SU-DHL-6 (cell line): ENCODE data around the gene FADS3.

Source experiments
- H2AFZ ChIP-seq: fragments of 200-600 bp; sonication (generic); 2 replicates; pipeline ENCODE4 v1.6.1; 2014; ENCODE audit warnings: low read depth, mild to moderate bottlenecking, moderate library complexity, mixed read lengths, antibody characterized with exemption, low read length; ENCODE audit not compliant: severe bottlenecking
- H3F3A ChIP-seq: fragments of 200-600 bp; shearing (Covaris generic); 2 replicates; pipeline ENCODE4 v1.6.0; 2016; ENCODE audit warnings: antibody characterized with exemption, mild to moderate bottlenecking; ENCODE audit not compliant: insufficient read depth
- H3K27ac ChIP-seq: fragments of 200-600 bp; sonication (generic); 2 replicates; pipeline ENCODE4 v1.5.1; 2016; ENCODE audit warnings: low read depth, mild to moderate bottlenecking, low read length, moderate library complexity, mixed read lengths
- H3K27me3 ChIP-seq: fragments of 200-600 bp; sonication (generic), shearing (Covaris generic); 2 replicates; pipeline ENCODE4 v1.6.0; 2014; ENCODE audit warnings: mild to moderate bottlenecking, low read length
- H3K36me3 ChIP-seq: fragments of 200-600 bp; sonication (generic); 2 replicates; pipeline ENCODE4 v1.6.1; 2014; ENCODE audit warnings: mild to moderate bottlenecking, low read length, mixed read lengths
- H3K4me2 ChIP-seq: fragments of 300-600, 200-600 bp; shearing (Covaris generic), sonication (generic); 2 replicates; pipeline ENCODE4 v1.6.0; 2014; ENCODE audit warnings: low read length, low read depth, mild to moderate bottlenecking; ENCODE audit not compliant: poor library complexity, severe bottlenecking
- H3K4me3 ChIP-seq: fragments of 200-600 bp; sonication (generic); 2 replicates; pipeline ENCODE4 v1.5.1; 2014; ENCODE audit warnings: antibody characterized with exemption, low read length, mild to moderate bottlenecking, mixed read lengths; ENCODE audit not compliant: insufficient read depth, poor library complexity, severe bottlenecking
- H3K79me2 ChIP-seq: fragments of 200-600 bp; sonication (generic); 2 replicates; pipeline ENCODE4 v1.6.1; 2014; ENCODE audit warnings: mild to moderate bottlenecking, low read length, moderate library complexity; ENCODE audit not compliant: insufficient read depth
- H3K9ac ChIP-seq: fragments of 200-600 bp; sonication (generic); 2 replicates; pipeline ENCODE4 v1.7.0; 2014; ENCODE audit warnings: mild to moderate bottlenecking, low read length
- H3K9me2 ChIP-seq: fragments of 200-600 bp; sonication (generic); replicated peaks from 2 replicates; pipeline ENCODE4 v1.6.1; 2014; ENCODE audit warnings: low read length; ENCODE audit not compliant: insufficient read depth
- H3K9me3 ChIP-seq: fragments of 200-600 bp; sonication (generic); 2 replicates; pipeline ENCODE4 v1.6.1; 2014; ENCODE audit warnings: low read length, mixed read lengths; ENCODE audit not compliant: insufficient read depth
- H4K20me1 ChIP-seq: fragments of 200-600 bp; sonication (generic); 2 replicates; pipeline ENCODE4 v1.6.1; 2014; ENCODE audit warnings: low read depth, mild to moderate bottlenecking, antibody characterized with exemption, low read length, moderate library complexity, mixed read lengths
- EZH2phosphoT487 ChIP-seq: fragments of 200-600 bp; sonication (generic), shearing (Covaris generic); conservative IDR thresholded peaks from 2 replicates; pipeline ENCODE4 v1.6.1; 2018; ENCODE audit warnings: mild to moderate bottlenecking, antibody characterized with exemption, low read length, moderate library complexity, mixed read lengths
- TF ChIP-seq, protein P1 (sequence below): fragments of 200-600 bp; sonication (generic); IDR thresholded peaks from one replicate; pipeline ENCODE4 v1.5.1; 2017; ENCODE audit warnings: antibody characterized with exemption, mild to moderate bottlenecking, low read length, moderate library complexity; ENCODE audit not compliant: insufficient read depth, poor library complexity, severe bottlenecking

Gene FADS3

DNA sequence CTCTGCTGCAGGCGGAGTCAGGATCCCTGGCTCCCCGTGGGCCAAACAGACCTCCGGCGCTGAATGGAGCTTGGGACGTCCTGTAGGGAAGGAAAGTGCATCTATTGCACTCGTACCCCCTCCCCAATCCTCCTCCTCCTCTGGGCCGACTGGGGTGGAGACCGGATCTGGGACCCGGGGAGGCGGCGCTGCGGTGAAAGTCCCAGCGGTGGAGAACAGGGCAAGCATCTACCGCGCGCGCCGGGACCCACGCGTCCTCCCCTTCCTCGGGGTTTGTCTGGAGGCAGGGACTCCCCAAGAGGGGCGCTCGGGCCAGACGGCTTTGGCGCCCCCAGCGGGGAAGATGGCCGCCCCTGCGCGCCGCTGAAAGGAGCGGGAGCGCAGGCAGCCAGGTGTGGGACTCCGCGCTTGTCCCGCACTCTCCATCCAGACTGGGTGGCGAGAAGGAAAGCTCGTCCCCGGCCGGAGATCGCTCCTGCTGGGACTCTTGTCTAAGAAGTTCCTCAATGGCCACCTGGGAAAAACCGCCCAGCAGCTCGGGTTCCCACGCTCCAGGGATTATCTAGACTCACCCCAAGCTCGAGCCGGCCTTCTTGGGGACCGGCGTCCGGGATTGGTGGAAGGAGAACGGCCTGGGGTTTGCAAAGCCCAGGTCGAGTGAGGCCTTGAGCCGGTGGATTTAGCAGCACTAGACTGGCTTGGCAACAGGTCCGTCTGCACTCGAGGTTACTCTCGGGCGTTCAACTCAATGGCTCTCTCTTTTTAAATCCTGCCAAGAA lies 62.5 kb downstream of the FADS3 start:
- Histone ChIP-seq H3K79me2 (peaks cover 33% of the 10 kb centered on the region), H3K27me3 (no peaks in the 10 kb centered on the region), H3K9me2 (no peaks in the 10 kb centered on the region), H3K9ac (peak overlapping the region; percentile 81), H3K36me3 (no peaks in the 10 kb centered on the region), H2AFZ (no peak overlapping the region), H3K9me3 (no peaks in the 10 kb centered on the region), H3K4me2 (peak overlapping the region; percentile 84), H4K20me1 (no peaks in the 10 kb centered on the region), H3F3A (0 out of 2 replicates have a peak, but pooled peaks cover 5% of the 10 kb centered on the region), H3K27ac (peak overlapping the region; percentile 75), H3K4me3 (peak overlapping the region; percentile 59)
- no peak for TF ChIP-seq EZH2phosphoT487
- TF ChIP-seq, protein P1, sequence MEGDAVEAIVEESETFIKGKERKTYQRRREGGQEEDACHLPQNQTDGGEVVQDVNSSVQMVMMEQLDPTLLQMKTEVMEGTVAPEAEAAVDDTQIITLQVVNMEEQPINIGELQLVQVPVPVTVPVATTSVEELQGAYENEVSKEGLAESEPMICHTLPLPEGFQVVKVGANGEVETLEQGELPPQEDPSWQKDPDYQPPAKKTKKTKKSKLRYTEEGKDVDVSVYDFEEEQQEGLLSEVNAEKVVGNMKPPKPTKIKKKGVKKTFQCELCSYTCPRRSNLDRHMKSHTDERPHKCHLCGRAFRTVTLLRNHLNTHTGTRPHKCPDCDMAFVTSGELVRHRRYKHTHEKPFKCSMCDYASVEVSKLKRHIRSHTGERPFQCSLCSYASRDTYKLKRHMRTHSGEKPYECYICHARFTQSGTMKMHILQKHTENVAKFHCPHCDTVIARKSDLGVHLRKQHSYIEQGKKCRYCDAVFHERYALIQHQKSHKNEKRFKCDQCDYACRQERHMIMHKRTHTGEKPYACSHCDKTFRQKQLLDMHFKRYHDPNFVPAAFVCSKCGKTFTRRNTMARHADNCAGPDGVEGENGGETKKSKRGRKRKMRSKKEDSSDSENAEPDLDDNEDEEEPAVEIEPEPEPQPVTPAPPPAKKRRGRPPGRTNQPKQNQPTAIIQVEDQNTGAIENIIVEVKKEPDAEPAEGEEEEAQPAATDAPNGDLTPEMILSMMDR = peak; percentile 60

DNA sequence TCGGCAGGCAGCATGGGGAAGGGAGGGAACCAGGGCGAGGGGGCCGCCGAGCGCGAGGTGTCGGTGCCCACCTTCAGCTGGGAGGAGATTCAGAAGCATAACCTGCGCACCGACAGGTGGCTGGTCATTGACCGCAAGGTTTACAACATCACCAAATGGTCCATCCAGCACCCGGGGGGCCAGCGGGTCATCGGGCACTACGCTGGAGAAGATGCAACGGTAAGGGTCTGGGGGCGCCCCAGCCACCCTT lies 63.0 kb downstream of the FADS3 start:
- H3K36me3 ChIP-seq = no peaks in the 10 kb centered on the region
- TF ChIP-seq, protein P1 = no peak
- TF ChIP-seq EZH2phosphoT487 = no peak
- H2AFZ ChIP-seq = no peak overlapping the region
- 0 out of 2 replicates have a peak, but pooled peaks cover 5% of the 10 kb centered on the region for H3F3A ChIP-seq
- peak overlapping the region; percentile 75 for H3K27ac ChIP-seq
- H3K4me2 ChIP-seq = peak overlapping the region; percentile 84
- H3K79me2 ChIP-seq = peaks cover 33% of the 10 kb centered on the region
- no peaks in the 10 kb centered on the region for H3K27me3 ChIP-seq
- H3K9ac ChIP-seq = peak overlapping the region; percentile 81
- no peaks in the 10 kb centered on the region for H4K20me1 ChIP-seq
- no peaks in the 10 kb centered on the region for H3K9me3 ChIP-seq
- peak overlapping the region; percentile 59 for H3K4me3 ChIP-seq
- no peaks in the 10 kb centered on the region for H3K9me2 ChIP-seq

DNA sequence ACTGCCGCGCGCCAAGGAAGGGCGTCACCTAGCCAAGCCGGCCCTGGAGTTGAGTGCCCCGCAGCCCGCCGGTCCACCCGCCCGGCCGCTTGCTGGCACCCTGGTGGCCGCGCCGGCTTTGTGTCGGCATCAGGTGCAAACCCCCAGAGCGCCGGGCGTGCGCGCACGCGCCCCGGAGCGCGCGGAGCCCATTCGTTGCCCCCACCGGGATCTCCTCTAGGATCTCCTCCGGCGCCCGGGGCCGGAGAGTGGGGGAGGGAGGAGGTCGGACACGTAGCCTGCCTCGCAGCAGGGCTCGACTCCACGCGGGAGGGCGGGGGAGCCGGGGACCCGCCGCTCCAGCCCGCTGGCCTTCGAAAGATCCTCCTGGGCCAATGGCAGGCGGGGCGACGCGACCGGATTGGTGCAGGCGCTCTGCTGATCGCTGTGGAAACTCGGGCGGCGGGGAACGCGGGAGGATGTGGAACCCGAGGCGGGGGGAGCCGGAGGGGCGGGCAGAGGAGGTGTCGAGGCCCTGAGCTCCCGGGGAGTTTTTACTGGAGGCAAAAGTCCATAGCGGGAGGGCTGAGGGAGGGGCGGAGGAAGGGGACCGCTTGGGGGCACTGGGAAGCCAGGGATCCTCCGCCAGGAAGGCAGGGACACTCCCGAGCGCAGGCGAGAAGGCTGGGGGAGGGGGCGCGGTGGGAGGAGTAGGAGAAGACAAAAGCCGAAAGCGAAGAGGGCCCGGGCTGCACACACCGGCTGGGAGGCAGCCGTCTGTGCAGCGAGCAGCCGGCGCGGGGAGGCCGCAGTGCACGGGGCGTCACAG lies 63.6 kb downstream of the FADS3 start, which contains the start of gene FADS2:
TSS of gene FADS2 (plus strand) at position 730 of the 808 bp plus-strand sequence. CDS start 91 bp downstream, outside the sequence.
- Histone ChIP-seq H3K36me3 (no peaks in the 10 kb centered on the region), H2AFZ (peak within 1 kb of the TSS; percentile 29), H4K20me1 (no peaks in the 10 kb centered on the region), H3K9me2 (no peaks in the 10 kb centered on the region), H3K9ac (peak within 1 kb of the TSS; percentile 81), H3K9me3 (no peaks in the 10 kb centered on the region), H3K27ac (peak within 1 kb of the TSS; percentile 75), H3K79me2 (peaks cover 33% of the 10 kb centered on the region), H3K4me3 (peak within 1 kb of the TSS; percentile 59), H3K27me3 (no peaks in the 10 kb centered on the region), H3F3A (0 out of 2 replicates have a peak, but pooled peaks cover 5% of the 10 kb centered on the region), H3K4me2 (peak within 1 kb of the TSS; percentile 84)
- no peak for TF ChIP-seq EZH2phosphoT487
- TF ChIP-seq, protein P1 = no peak
